ENCODE measurements around the gene PPP3CB.

Gene PPP3CB

GRCh38 chr10:73426318-73426717, 69.5 kb downstream of the PPP3CB start:
- no peak overlapping the region for H2AFZ ChIP-seq (ENCODE audit: low read depth, low read length, severe bottlenecking)
- no peak for TF ChIP-seq EZH2phosphoT487 (conservative IDR thresholded peaks at IDR 0.05; ENCODE audit: low read length)
- no peak for TF ChIP-seq CTCF (IDR thresholded peaks at IDR 0.05; ENCODE audit: insufficient read depth, low read length, poor library complexity, severe bottlenecking)
- peaks cover 5% of the 10 kb centered on the region; the same call in 1 of the 2 replicates for H3K36me3 ChIP-seq (ENCODE audit: low read length)
- H3K27me3 ChIP-seq (ENCODE audit: low read length) = no peaks in the 10 kb centered on the region
- H3K79me2 ChIP-seq (ENCODE audit: insufficient read depth, low read length) = no peaks in the 10 kb centered on the region
- no peaks in the 10 kb centered on the region for H3K9me2 ChIP-seq (replicated peaks; ENCODE audit: insufficient read depth, low read length)
- H3F3A ChIP-seq (ENCODE audit: insufficient read depth) = no peaks in the 10 kb centered on the region
- H3K4me3 ChIP-seq (ENCODE audit: insufficient read depth, low read length, poor library complexity, severe bottlenecking) = no peak overlapping the region
- no peak overlapping the region for H3K4me2 ChIP-seq (ENCODE audit: low read depth, low read length, poor library complexity, severe bottlenecking)
- H3K9me3 ChIP-seq (ENCODE audit: insufficient read depth, low read length) = no peaks in the 10 kb centered on the region
- no peaks in the 10 kb centered on the region for H4K20me1 ChIP-seq (ENCODE audit: low read depth, low read length)
- no peak overlapping the region for H3K9ac ChIP-seq (ENCODE audit: low read length)
- no peak overlapping the region for H3K27ac ChIP-seq (ENCODE audit: low read depth, low read length)

- Histone ChIP-seq H3K9ac (ENCODE audit: low read length) (no peak overlapping the region), H3K79me2 (ENCODE audit: insufficient read depth, low read length) (no peaks in the 10 kb centered on the region), H3K9me2 (replicated peaks; ENCODE audit: insufficient read depth, low read length) (no peaks in the 10 kb centered on the region), H3K4me2 (ENCODE audit: low read depth, low read length, poor library complexity, severe bottlenecking) (no peak overlapping the region), H3K27me3 (ENCODE audit: low read length) (no peaks in the 10 kb centered on the region), H3F3A (ENCODE audit: insufficient read depth) (peaks cover 3% of the 10 kb centered on the region; the same call in 1 of the 2 replicates), H3K27ac (ENCODE audit: low read depth, low read length) (no peak overlapping the region), H4K20me1 (ENCODE audit: low read depth, low read length) (no peaks in the 10 kb centered on the region), H3K36me3 (ENCODE audit: low read length) (peaks cover 5% of the 10 kb centered on the region; the same call in 1 of the 2 replicates), H2AFZ (ENCODE audit: low read depth, low read length, severe bottlenecking) (no peak overlapping the region), H3K4me3 (ENCODE audit: insufficient read depth, low read length, poor library complexity, severe bottlenecking) (no peak overlapping the region), H3K9me3 (ENCODE audit: insufficient read depth, low read length) (no peaks in the 10 kb centered on the region)
- no peak for TF ChIP-seq EZH2phosphoT487 (conservative IDR thresholded peaks at IDR 0.05; ENCODE audit: low read length)
Observed at GRCh38 chr10:73424478-73424877, 71.3 kb downstream of the PPP3CB start.

DNA sequence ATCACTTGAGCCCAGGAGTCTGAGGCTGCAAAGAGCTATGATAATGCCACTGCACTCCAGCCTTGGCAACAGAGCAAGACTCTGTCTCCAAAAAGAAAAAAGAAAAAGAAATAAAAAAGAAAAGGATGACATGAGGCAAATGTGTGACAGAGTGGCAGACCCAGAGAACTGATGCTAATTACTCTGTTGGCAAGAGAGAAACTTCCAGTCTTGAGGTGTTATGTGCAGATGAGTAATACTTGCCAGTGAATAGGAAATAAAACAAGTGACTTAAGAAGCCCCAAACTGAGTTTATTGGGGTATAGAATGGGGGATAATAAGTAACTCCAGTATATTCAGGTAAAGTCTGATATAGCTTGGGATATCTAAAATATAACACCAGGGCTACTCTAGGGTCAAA, 72.5 kb downstream of the PPP3CB start:
- Histone ChIP-seq H2AFZ (ENCODE audit: low read depth, low read length, severe bottlenecking) (no peak overlapping the region), H3F3A (ENCODE audit: insufficient read depth) (peaks cover 12% of the 10 kb centered on the region; the same call in 1 of the 2 replicates), H3K4me3 (ENCODE audit: insufficient read depth, low read length, poor library complexity, severe bottlenecking) (no peak overlapping the region), H3K9ac (ENCODE audit: low read length) (no peak overlapping the region), H3K27me3 (ENCODE audit: low read length) (no peaks in the 10 kb centered on the region), H3K9me2 (replicated peaks; ENCODE audit: insufficient read depth, low read length) (no peaks in the 10 kb centered on the region), H3K9me3 (ENCODE audit: insufficient read depth, low read length) (no peaks in the 10 kb centered on the region), H3K79me2 (ENCODE audit: insufficient read depth, low read length) (no peaks in the 10 kb centered on the region), H4K20me1 (ENCODE audit: low read depth, low read length) (no peaks in the 10 kb centered on the region), H3K36me3 (ENCODE audit: low read length) (peaks cover 5% of the 10 kb centered on the region; the same call in 1 of the 2 replicates), H3K27ac (ENCODE audit: low read depth, low read length) (no peak overlapping the region), H3K4me2 (ENCODE audit: low read depth, low read length, poor library complexity, severe bottlenecking) (no peak overlapping the region)
- TF ChIP-seq EZH2phosphoT487 (conservative IDR thresholded peaks at IDR 0.05; ENCODE audit: low read length) (no peak), CTCF (IDR thresholded peaks at IDR 0.05; ENCODE audit: insufficient read depth, low read length, poor library complexity, severe bottlenecking) (no peak)

GRCh38 chr10:73416571-73416970, 79.3 kb downstream of the PPP3CB start:
- no peak overlapping the region for H3K9ac ChIP-seq (ENCODE audit: low read length)
- H2AFZ ChIP-seq (ENCODE audit: low read depth, low read length, severe bottlenecking) = no peak overlapping the region
- H4K20me1 ChIP-seq (ENCODE audit: low read depth, low read length) = no peaks in the 10 kb centered on the region
- no peak overlapping the region for H3K4me3 ChIP-seq (ENCODE audit: insufficient read depth, low read length, poor library complexity, severe bottlenecking)
- H3K79me2 ChIP-seq (ENCODE audit: insufficient read depth, low read length) = peaks cover 21% of the 10 kb centered on the region
- peaks cover 12% of the 10 kb centered on the region; the same call in 1 of the 2 replicates for H3F3A ChIP-seq (ENCODE audit: insufficient read depth)
- TF ChIP-seq CTCF (IDR thresholded peaks at IDR 0.05; ENCODE audit: insufficient read depth, low read length, poor library complexity, severe bottlenecking) (no peak), EZH2phosphoT487 (conservative IDR thresholded peaks at IDR 0.05; ENCODE audit: low read length) (no peak)
- H3K27ac ChIP-seq (ENCODE audit: low read depth, low read length) = no peak overlapping the region
- H3K27me3 ChIP-seq (ENCODE audit: low read length) = no peaks in the 10 kb centered on the region
- no peaks in the 10 kb centered on the region for H3K9me2 ChIP-seq (replicated peaks; ENCODE audit: insufficient read depth, low read length)
- no peaks in the 10 kb centered on the region for H3K9me3 ChIP-seq (ENCODE audit: insufficient read depth, low read length)
- H3K36me3 ChIP-seq (ENCODE audit: low read length) = no peaks in the 10 kb centered on the region
- H3K4me2 ChIP-seq (ENCODE audit: low read depth, low read length, poor library complexity, severe bottlenecking) = no peak overlapping the region
